GM06990 (cell line): ENCODE results near the gene GNB2.

Experiments
- DNase-seq: peaks from one replicate; pipeline ENCODE4 v3.0.0-alpha.2; 2011; ENCODE audit not compliant: insufficient read length; ENCODE audit errors: extremely low read depth
- H3K27me3 ChIP-seq: replicated peaks from 2 replicates; pipeline ENCODE4 v1.6.0; 2011; ENCODE audit warnings: low read length; ENCODE audit not compliant: control insufficient read depth, insufficient read depth
- H3K36me3 ChIP-seq: 2 replicates; pipeline ENCODE4 v1.5.1; 2011; ENCODE audit warnings: low read length; ENCODE audit not compliant: control insufficient read depth, insufficient read depth
- H3K4me3 ChIP-seq: replicated peaks from 2 replicates; pipeline ENCODE4 v1.5.1; 2011; ENCODE audit warnings: low read depth, mild to moderate bottlenecking, control low read depth, low read length
- CTCF ChIP-seq: IDR thresholded peaks from 2 replicates; pipeline ENCODE4 v1.5.1; 2011; ENCODE audit warnings: low read length, control low read depth, mild to moderate bottlenecking, inconsistent platforms; ENCODE audit not compliant: insufficient read depth, poor library complexity, severe bottlenecking

The GNB2 gene

DNA sequence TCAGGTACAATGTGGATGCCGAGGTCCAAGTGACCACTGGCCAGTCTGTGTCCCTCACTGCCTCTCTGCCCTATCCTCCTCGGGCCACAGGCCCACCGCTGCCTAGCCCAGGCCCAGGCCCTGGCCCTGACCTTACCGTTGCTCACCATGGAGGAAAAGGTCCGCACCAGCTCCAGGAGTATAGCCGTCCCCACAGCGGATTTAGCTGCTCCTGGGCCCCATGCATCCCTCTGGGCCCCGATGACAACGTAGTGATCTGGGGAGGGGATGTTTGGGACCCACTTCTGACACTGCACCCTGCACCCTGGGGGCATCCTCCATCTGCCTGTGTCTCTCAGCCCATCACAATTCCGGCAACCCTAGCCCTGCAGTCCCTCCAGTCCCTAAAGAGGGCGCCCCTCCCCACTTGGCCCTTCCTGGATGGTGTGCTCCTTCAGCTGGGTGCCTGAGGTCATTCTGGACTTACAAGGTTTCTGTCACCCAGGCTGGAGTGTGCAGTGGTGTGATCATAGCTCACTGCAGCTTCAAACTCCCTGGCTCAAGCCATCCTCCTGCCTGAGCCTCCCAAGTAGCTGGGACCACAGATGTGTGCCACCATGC is 44.3 kb upstream of the GNB2 start:
- H3K36me3 ChIP-seq: no peaks in the 10 kb centered on the region
- no peak overlapping the region for H3K4me3 ChIP-seq
- no peaks in the 10 kb centered on the region for H3K27me3 ChIP-seq
- peak; percentile 54 for TF ChIP-seq CTCF
- DNase-seq: no peak

DNA sequence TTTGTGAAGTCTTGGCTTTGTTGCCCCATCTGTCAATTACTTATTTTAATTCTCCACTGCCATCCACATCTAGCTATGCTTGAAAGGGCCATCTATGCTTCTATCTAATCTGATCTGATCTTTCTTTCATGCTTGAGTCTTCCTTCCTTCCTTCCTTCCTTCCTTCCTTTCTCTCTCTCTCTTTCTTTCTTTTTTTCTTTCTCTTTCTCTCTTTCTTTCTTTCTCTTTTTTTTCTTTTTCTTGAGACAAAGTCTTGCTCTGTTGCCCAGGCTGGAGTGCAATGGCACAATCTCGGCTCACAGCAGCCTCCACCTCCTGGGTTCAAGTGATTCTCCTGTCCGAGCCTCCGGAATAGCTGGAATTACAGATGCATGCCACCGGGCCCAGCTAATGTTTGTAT is 43.5 kb upstream of the GNB2 start:
- no peak for TF ChIP-seq CTCF
- no peak for DNase-seq
- no peaks in the 10 kb centered on the region for H3K36me3 ChIP-seq
- no peaks in the 10 kb centered on the region for H3K27me3 ChIP-seq
- H3K4me3 ChIP-seq: no peak overlapping the region

DNA sequence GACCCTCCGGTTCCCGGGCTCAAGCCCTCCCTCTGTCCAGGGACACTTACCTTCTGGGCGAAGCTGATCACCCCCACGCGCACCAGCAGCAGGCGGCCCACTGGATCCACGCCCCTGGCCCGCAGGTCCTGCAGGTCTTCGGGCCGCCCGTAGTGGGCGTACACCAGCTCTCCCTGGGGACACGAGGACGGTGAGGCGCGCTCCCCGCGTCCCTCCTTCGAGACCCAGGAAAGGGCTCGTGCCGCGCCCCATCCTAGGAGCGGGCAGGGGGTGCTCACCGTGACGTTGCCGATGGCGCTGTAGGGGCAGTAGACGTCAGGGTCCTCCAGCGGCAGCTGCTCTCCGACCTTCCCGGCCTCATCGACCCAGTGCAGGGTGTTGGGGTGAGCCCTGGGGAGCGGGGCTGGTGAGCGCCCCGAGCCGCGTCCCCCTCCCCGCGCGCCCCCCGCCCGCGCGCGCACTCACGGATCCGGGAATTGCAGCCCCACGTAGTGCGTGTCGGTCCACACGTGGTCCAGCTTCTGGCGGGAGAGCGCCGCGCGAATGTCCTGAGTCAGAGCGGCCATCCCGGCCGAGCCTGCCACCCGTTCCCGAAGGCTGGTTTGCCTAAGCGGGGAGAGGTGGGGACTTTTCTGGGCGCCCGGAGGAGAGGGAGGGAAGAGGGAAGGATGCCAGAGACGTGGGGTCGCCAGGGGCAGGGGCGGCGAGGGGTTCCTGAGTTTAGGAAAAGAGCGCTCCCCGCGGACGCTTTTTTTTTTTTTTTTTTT is 40.4 kb upstream of the GNB2 start:
- Histone ChIP-seq H3K27me3 (no peaks in the 10 kb centered on the region), H3K4me3 (peak overlapping the region; percentile 66), H3K36me3 (no peaks in the 10 kb centered on the region)
- peak; percentile 71 for DNase-seq
- TF ChIP-seq CTCF: peak; percentile 63

GRCh38 chr7:100639995-100640516 is 33.5 kb upstream of the GNB2 start:
- no peaks in the 10 kb centered on the region for H3K36me3 ChIP-seq
- TF ChIP-seq CTCF: no peak
- H3K4me3 ChIP-seq: no peak overlapping the region
- H3K27me3 ChIP-seq: no peaks in the 10 kb centered on the region; the same call in 1 of the 2 replicates
- no peak for DNase-seq

DNA sequence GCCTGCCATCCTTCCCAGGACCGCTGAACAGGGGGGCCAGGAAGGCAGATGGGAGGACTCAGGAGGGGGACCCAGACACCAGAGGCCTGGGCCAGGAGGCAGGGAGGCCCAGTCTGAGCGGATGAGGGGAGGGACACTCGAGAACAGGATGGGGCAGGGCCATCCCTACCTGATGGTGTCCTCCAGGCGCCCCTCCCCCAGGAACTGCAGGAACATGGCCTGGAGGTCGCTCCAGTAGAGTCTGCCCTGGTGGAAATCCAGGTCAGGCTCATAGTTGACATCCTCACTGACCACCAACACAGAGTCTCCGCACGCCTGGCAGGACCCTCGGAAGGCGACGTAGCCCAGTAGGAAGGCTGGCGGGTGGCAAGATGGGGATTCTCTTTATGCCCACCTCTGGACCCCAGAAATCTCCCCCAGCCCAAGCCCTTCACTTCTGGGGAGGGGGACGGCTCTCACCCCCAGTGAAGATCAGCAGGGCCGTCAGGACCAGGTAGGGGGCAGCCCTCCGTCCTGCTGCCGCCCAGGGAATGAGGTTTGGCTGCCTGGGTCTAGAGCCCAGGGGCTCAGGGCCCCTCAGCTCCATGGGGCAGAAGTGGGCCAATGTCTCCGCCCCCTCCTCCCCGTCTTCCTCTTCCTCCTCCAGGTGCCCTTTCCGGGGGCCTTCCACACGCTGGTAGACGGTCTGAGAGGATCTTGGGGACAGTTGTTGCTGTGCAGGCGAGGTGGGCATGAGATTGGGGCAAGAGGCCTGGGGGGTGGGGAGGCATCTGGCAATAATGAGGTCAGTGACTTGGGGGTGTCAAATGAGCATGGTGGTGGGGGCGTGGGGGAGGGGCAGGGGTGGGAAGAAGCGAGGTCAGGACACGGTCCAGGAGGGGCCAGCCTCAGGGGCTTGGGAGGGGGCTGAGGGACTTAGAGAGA is 32.8 kb upstream of the GNB2 start:
- Histone ChIP-seq H3K27me3 (no peaks in the 10 kb centered on the region; the same call in 1 of the 2 replicates), H3K36me3 (no peaks in the 10 kb centered on the region), H3K4me3 (no peak overlapping the region)
- no peak for TF ChIP-seq CTCF
- no peak for DNase-seq
